Measurements from ENCODE around the gene ITGA6. TPM values are rescaled to one million over a fixed set of nuclear protein-coding genes. Genes with fewer than 3 reads are reported as not detected.

The ITGA6 gene
- total RNA-seq, 1 donor from 2014 or later, result 44.7 TPM

DNA sequence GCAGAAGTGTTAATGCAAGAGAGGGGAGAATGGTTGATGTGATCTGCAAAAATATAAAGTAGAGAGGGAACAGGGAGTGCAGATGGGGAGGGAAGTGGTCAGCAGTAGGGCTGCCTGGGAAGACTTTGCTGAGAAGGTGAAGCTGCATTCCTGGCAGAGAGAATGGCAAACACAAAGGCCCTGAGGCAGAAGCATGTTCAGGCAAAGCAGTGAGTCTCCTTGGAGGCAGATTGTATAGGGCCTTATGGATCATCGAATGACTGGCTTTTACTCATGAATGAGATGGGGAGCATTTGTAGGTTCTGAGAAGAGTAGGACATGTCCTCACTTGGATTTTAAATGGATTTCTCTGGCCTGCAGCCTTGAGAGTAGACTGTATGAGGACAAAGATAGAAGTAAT lies 9.5 kb downstream of the ITGA6 start:
- ATAC-seq (no peak), DNase-seq (ENCODE audit: missing footprints) (no peak)
- intact Hi-C loops (cut with DNase I), result no loop called here

DNA sequence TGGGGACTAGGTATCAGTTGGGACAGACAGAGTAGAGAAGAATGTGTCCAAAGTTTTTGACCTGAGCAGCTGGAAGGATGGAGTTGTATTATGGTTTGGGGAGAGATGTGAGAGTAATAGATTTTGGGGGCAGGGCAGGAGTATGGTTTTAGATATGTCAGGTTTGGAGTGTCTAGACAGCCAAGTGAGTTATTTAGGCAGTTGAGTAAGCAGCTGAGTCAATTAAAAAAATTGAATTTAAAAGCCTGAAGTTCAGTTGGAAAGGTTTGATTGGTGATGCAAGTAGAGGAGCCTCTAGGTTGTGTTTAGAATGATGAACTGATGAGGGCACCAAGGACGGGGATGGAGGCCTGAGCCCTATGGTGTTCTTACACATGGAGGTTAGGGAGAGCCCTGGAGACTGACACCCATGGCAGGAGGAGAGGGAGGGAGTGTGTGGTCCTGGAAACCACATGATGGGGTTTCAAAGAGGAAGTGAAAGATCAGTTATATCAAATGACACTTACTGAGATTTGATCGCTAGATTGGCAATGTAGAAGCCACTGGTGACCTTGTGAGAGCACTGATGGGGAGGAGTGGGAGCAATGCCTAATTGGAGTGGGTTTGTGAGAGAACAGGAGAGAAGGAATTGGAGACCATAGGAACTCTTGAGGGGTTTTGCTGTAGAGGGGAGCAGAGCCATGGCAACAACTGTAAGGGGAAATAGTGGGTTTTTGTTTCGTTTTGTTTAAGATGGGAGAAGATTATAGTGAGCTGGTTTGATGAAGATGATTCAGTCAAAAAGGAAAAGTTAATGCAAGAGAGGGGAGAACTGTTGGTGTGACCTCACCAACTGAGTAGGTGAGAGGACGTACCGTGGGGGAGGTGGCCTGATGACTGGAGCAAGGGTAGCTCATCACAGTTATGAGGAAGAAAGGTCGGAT lies 10.3 kb downstream of the ITGA6 start:
- intact Hi-C loops (cut with DNase I), result no loop called here
- ATAC-seq (no peak), DNase-seq (ENCODE audit: missing footprints) (no peak)

DNA sequence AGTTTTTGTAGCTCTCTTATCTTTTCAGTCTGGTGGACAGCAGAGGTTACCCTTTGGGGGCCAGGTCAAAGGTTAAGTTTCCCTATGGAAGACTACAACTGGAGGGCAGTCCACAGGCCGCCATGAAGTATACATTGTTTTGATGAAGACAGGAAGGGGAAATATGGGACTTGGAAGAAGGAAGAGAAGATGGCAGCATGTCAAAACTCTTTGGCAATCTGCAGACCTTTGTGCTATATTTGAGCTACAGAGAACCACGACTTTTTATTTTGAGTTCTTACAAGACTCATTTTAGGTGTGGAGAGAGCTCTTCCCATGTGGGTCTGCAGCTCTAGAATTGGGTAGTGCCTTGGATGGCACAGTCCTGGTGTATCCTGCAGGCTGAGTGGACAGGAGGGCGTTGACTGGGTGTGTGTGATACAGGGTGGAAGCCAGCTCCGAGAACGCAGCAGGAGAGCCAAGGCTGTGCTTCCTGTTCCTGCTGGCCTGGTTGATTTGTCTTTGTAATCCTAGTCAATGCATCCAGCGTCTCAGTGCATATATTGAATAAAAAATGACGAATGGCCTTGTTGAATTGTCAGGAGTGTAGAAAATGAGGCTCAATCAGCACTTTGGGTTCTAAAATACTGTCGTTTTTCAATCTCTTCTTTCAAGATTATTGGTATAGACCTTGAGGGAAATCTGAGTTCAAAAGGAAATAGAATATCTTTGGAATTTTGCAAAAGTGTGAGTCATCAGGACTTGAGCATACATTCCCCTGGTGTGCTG lies 11.5 kb downstream of the ITGA6 start:
- ATAC-seq, result peak; percentile 34
- intact Hi-C loops (cut with DNase I), result no loop called here
- DNase-seq (ENCODE audit: missing footprints), result no peak

DNA sequence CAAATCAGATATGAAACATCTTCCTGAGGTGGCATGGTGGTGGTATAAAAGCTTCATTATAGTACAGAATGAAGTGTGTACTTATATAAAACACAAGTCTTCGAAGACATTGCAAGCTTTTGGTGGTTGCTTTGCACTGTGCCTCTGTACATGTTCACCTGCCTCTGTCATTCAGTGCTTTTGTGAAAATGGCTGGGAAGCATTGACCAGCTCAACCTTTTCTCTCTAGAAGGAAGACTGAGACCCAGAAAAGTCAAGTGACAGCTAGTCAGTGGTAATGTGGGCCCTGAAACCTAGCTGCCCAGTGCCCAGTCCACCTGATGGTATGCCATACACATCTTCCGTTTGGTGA lies 12.1 kb downstream of the ITGA6 start:
- DNase-seq (ENCODE audit: missing footprints) (no peak), ATAC-seq (no peak)
- intact Hi-C loops (cut with DNase I), result no loop called here

DNA sequence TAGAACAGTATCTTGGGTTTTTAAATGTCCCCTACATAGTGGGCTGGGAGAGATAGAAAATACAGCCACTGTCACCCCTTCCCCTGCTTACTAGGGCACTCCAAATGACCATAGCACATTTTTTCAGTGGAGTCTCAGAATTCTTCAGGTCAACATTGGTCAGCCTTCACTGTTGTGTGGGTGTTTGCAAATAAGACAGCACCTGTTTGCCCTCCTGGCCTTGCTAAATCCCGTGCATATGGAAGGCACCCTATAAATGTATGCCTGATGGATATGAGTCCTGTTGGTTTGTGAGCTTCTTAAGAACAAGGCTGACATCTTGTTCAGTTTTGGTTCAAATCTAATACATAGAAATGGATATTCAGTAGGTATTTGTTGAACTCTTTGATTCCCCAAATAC lies 12.5 kb downstream of the ITGA6 start:
- DNase-seq (ENCODE audit: missing footprints) (no peak), ATAC-seq (no peak)
- intact Hi-C loops (cut with DNase I), result no loop called here

DNA sequence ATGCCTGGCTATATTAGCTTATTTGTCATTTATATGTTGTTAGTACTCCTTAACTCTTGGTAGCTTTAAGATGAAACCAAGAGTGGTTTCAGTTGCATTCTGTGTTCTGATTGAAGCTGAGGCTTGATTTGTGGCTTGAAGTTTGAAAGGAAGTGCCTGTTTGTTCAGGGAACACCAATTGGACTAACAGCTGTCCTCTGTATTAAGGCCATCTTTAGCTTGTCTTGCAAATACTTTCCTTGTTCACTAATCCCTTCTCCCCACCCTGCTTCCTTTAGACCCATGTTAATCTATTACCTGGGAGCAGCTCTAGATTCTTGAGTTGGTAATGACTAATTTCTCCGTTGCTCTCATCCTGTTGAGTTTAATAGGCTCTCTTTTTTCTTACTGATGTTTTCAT lies 13.4 kb downstream of the ITGA6 start:
- intact Hi-C loops (cut with DNase I), result no loop called here
- DNase-seq (ENCODE audit: missing footprints), result no peak
- no peak for ATAC-seq

DNA sequence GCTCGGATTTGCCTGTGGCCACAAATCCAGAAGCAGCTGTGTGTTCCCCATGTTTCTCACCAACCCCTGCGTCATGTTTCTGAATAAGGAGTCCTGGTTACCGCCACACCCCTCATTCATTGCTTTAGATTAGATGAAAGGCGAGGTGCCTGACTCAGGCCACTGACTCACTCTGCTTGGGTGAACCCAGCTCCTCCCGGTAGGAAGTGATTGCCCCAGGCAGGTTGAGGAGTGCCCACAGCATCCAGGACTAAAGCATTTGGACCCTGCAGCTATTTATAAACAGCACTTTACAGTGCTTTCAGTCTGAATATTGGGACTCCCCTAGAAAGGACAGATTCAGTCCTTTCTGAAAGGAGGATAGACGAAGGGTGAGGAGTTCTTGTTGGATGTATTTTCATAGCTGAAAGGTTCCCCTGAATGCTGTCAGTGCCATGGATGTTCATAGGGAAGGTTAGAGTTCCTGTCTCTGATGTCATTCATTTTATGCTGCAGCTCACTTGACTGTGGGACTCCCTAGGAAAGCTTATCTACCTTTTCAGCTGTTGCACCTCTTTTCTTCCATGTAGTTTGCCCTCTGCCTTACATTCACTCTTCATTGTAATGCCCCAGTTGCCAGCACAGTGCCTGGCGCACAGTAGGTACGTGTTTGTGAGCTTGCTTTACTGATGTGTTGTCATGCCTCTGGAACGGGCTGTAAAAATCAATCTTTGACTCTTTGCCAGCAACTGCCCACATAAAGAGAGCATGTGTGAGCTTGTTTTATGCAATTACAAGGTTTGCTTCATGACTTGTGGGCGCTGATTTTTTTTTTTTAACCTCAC lies 14.9 kb downstream of the ITGA6 start:
- no peak for DNase-seq (ENCODE audit: missing footprints)
- ATAC-seq, result no peak
- intact Hi-C loops (cut with DNase I), result no loop called here

DNA sequence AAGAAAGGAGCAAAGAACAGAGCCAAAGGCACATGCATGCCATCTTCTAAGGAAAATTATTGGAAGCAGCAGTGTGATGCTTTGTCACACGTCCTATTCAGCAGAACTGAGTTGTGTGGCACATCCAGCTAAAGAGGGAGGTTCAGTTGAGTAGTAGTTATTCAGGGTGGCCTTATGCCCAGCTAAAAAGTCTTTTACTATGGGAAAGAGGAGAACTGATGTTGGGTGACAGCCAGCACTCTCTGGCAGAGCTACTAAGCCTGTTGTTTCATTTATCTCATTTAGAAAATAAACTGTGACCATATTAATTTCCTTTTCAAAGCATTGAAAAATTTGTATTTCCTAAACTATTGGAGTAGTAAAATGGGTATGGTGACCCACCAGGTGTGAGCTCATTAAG lies 18.5 kb downstream of the ITGA6 start:
- ATAC-seq (no peak), DNase-seq (ENCODE audit: missing footprints) (no peak)
- intact Hi-C loops (cut with DNase I), result no loop called here

DNA sequence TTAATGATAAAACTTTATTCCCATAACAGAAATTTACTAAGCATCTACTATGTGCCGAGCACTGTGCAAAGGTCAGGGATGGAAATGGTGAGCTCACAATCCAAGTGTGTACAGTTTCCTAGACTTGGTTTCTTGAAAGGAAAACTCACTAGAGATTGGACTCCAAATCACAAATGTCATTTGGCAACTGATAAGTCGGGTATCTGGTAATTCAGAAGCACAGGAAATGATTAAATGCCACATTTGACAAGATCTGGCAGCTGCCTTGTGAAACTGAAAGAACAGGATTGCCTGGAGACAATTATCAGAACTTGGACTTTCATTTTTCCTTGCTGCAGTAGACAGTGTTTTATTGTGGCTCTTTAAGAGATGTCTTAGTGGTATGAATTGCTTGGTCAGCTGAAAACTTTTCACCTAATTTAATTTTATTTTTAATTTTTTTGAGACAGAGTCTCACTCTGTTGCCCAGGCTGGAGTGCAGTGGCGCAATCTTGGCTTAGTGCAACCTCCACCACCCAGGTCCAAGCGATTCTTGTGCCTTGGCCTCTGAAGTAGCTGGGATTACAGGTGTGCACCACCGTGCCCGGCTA lies 19.2 kb downstream of the ITGA6 start:
- intact Hi-C loops (cut with DNase I), result no loop called here
- no peak for ATAC-seq

DNA sequence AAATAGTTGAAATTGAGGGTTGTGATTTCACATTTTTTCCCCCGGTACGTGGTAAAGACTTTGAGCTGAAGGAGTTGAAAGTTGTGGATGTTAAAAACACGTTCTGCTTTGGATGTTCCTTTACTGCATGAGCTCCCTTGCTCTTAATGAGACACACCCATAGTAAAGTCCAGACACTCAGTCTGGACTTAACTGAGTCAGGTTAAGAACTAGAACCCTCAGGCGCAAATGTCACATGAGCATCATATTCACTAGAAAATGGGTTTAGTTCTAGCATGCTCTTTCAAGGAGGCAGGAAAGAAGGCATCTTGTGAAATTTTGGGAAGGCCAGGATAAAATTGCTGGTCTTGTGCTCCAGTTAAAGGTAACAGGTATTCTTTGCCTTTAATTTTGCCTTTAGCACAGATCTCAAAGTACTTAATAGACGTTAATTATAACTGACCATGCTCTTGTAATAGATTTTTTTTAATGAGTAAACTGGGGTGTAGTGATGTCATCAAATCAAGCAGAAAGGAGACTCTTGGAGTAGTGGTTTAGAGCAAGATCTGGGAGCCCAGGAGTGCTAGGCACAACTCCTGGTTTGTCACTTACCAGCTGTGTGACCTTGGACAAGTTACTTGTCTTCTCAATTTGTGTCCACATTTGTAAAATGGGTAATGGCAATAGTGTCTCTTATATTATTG lies 20.6 kb downstream of the ITGA6 start:
- intact Hi-C loops (cut with DNase I), result no loop called here
- DNase-seq (ENCODE audit: missing footprints), result no peak
- no peak for ATAC-seq

More for the DNA sequence above, 19.2 kb downstream of the ITGA6 start:
- no peak for DNase-seq (ENCODE audit: missing footprints)

DNA sequence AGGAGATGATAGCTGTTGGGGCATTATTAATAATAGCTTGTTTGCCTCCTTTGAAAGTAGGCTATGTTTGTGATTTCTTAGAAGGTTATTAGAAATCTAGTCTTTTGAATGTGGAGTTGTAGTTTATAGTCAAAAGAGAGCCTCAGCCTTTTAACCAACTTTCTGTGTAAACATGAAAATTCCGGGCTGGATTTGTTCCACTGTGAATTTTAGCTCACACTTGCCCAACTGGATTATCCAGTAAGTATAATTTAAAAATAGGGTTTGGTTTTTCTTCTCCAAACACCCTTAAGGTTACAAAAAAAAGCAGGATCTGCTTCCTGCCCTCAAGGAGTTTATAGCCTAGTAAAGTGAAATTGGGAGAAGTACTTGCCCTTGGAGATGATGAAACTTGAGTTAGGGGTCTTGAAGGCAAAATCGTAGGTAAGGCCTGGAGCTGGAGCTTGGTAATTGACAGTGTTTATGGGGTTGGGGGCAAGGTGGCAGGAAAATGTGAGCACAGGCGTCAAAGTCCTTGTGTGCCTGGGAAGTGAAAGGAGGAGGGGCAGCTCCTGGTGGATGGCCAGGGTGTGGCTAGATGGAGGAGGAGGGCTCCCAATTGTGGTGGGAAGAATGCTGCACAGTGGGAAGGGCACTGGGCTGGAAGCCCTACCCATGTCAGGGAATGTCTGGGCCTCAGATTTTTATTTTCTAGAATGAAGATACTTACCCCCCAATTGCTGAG lies 21.3 kb downstream of the ITGA6 start:
- ATAC-seq (no peak), DNase-seq (ENCODE audit: missing footprints) (no peak)
- intact Hi-C loops (cut with DNase I), result no loop called here

DNA sequence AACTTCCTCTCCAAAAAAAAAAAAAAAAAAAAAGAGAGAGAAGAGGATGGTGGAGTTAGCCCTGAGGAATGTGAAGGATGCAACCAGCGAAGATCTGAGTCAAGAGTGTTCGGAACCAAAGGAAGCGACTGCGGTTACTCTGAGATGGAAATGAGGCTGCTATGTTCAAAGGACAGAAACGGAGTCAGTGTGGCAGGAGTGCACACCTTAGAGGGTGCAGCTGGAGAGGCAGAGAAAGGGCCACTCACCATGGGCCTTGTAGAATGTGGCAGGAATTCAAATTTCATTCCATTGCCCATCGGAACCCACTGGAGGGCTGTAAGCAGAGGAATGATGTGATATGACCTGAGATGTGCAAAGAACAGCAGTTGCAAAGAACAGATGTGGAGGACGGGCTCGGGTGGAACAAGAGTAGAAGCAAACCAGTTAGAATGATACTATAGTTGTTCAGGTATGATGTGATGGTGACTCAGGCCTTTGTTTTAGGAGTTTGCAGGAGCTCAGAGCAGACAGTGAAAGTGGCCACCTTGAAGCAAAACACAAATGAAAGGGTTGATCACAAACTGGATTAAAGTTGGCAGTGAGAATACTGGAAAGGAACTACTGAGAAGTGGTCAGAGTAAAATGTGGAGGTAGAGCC lies 22.6 kb downstream of the ITGA6 start:
- ATAC-seq (no peak), DNase-seq (ENCODE audit: missing footprints) (no peak)
- intact Hi-C loops (cut with DNase I), result no loop called here

DNA sequence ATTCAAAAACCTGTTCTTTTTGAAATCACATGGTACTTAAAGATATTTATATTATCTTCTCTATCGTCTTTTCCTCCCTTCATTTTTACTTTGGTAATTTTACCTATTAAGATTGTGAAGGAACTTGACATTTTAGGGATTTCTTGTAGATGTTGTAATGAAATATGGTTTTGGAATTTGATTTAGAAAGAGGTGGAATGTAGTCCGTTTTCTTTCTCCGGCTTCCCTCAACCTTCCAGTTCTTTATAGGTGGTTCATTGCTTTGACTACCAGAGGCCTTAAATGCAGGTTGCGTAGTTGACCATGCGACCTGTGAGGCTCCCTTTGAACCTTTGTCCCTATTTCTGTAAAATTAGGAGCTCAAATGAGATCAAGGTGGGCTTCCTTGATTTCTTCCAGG lies 24.5 kb downstream of the ITGA6 start:
- no peak for DNase-seq (ENCODE audit: missing footprints)
- no peak for ATAC-seq
- intact Hi-C loops (cut with DNase I), result no loop called here

DNA sequence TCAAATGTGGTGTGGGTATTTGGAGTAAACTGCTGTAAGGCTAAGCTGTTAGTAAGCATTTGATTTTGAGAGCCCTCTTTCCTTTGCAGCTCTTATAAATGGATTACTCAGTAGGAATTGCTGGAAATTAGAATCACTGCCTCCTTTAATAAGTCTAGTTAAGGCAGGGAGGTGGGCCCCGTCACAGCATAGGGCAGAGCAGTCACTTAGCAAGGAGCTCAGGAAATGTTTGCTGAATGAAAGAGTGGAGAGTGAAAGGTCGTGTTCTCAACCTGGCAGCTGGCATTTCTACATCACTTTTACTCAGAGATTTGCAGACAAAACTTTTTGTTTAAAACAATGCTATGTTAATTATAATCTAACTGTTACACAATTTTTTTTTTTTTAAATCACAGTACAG lies 25.5 kb downstream of the ITGA6 start:
- no peak for ATAC-seq
- DNase-seq (ENCODE audit: missing footprints), result no peak
- intact Hi-C loops (cut with DNase I), result no loop called here

DNA sequence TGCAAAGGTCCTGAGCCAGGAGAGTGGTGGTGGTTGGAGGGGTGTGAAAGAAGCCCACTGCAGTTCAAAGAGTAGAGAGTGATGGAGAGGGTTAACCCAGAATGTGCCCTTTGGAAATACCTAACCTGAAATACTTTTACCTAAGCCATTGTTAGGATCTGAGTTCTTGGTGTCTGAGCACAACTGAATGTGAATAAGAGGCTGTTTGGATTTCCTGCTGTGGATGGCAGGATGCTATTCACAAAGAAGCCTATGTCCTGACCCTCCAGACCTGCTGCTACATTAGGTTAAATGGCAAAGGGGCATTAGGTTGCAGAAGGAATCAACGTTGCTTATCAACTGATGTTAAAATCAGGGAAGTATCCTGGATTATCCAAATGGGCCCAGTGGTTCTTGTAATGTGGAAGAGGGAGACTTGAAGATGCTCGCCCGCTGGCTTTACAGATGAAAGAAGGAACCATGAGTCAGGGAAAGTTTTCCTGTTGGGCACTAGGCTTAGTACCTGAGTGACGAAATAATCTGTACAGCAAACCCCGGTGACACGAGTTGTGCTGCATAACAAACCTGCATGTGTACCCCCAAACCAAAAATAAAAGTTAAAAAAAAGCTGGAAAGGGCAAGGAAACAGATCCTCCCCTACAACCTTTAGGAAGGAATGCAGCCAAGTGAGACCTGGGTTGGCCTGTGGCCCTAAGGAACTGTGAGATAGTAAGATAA lies 27.2 kb downstream of the ITGA6 start:
- intact Hi-C loops (cut with DNase I), result no loop called here

DNA sequence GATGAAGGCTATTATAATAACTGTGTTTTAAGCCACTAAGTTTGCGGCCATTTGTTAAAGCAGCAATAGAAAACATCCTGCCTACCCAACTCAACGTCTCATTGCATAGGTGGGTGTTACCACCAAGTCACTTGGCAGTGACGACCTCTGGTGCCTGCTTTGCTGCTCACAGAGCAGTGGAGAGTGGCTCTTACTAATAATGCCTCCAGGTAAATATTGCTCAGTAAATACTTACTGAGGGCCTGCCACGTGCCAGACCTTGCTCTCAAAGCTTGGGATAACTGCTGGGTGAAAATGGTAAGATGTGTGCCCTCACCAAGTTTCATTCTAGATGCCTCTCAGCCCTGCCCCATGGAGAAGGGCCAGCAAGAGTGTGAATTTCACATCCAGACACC lies 27.7 kb downstream of the ITGA6 start:
- no peak for ATAC-seq
- DNase-seq (ENCODE audit: missing footprints), result no peak
- intact Hi-C loops (cut with DNase I), result no loop called here

More for the DNA sequence above, 27.2 kb downstream of the ITGA6 start:
- DNase-seq (ENCODE audit: missing footprints) (no peak), ATAC-seq (no peak)

DNA sequence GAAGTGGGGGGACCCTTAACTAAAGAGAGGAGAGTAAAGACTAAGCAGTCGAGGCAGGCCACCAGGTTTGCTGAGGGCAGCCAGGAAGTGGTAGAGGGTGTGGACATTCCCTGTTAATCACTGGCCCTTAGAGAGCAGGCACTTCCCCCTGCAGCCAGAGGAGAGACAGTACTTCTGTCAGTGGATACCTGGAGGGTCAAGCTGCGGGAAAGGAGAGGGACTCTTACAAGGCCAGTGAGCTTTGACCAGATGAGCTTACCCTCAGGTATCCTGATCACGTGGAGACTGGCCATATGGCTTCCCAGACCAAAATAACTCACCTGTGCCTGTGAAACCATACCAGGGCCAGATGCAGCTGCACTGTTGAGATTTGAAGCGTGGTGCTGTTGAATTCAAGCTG lies 28.6 kb downstream of the ITGA6 start:
- DNase-seq (ENCODE audit: missing footprints), result no peak
- intact Hi-C loops (cut with DNase I), result no loop called here
- ATAC-seq, result no peak
